HEK293 (cell line): ENCODE data around the gene FGR.

Experiments used
- GLIS2 ChIP-seq: fragments of 450-650 bp; formaldehyde crosslinking; IDR thresholded peaks from 2 replicates; pipeline ENCODE4 v1.5.1; 2016; ENCODE audit warnings: missing biosample characterization, missing genetic modification characterization
- HOXA7 ChIP-seq: sonication (generic); formaldehyde crosslinking; IDR thresholded peaks from 2 replicates; pipeline ENCODE4 v1.8.1; 2022; ENCODE audit warnings: missing genetic modification reagents, borderline replicate concordance
- KLF7 ChIP-seq: fragments of 450-650 bp; formaldehyde crosslinking; IDR thresholded peaks from 2 replicates; pipeline ENCODE4 v1.5.1; 2016; ENCODE audit warnings: missing biosample characterization, missing genetic modification characterization, borderline replicate concordance
- RBAK ChIP-seq: fragments of 450-650 bp; formaldehyde crosslinking; IDR thresholded peaks from 2 replicates; pipeline ENCODE4 v1.5.1; 2016; ENCODE audit warnings: missing biosample characterization, missing genetic modification characterization
- SCRT2 ChIP-seq: fragments of 450-650 bp; formaldehyde crosslinking; IDR thresholded peaks from 2 replicates; pipeline ENCODE4 v1.5.1; 2016; ENCODE audit warnings: missing biosample characterization, missing genetic modification characterization
- YY1 ChIP-seq: fragments of 450-650 bp; formaldehyde crosslinking; IDR thresholded peaks from 2 replicates; pipeline ENCODE4 v1.5.1; 2018; ENCODE audit warnings: missing biosample characterization, missing genetic modification characterization
- ZBTB6 ChIP-seq: fragments of 450-650 bp; formaldehyde crosslinking; IDR thresholded peaks from 2 replicates; pipeline ENCODE4 v1.5.1; 2017; ENCODE audit warnings: missing biosample characterization, missing genetic modification characterization
- ZFHX2 ChIP-seq: fragments of 450-650 bp; formaldehyde crosslinking; conservative IDR thresholded peaks from 2 replicates; pipeline ENCODE4 v1.5.1; 2016; ENCODE audit warnings: missing biosample characterization, missing genetic modification characterization
- ZFP69B ChIP-seq: fragments of 450-650 bp; formaldehyde crosslinking; IDR thresholded peaks from 2 replicates; pipeline ENCODE4 v1.5.1; 2016; ENCODE audit warnings: missing biosample characterization, missing genetic modification characterization
- ZNF10 ChIP-seq: fragments of 450-650 bp; formaldehyde crosslinking; IDR thresholded peaks from 2 replicates; pipeline ENCODE4 v1.5.1; 2017; ENCODE audit warnings: missing biosample characterization, missing genetic modification characterization
- ZNF140 ChIP-seq: fragments of 450-650 bp; formaldehyde crosslinking; IDR thresholded peaks from 2 replicates; pipeline ENCODE4 v1.5.1; 2016; ENCODE audit warnings: missing biosample characterization, missing genetic modification characterization
- ZNF184 ChIP-seq: fragments of 450-650 bp; IDR thresholded peaks from 2 replicates; pipeline ENCODE4 v1.5.1; 2018; ENCODE audit warnings: missing biosample characterization, mild to moderate bottlenecking, missing genetic modification characterization
- ZNF223 ChIP-seq: fragments of 450-650 bp; formaldehyde crosslinking; IDR thresholded peaks from 2 replicates; pipeline ENCODE4 v1.5.1; 2016; ENCODE audit warnings: missing biosample characterization, missing genetic modification characterization
- ZNF335 ChIP-seq: fragments of 450-650 bp; formaldehyde crosslinking; conservative IDR thresholded peaks from 2 replicates; pipeline ENCODE4 v1.5.1; 2016; ENCODE audit warnings: missing biosample characterization, missing genetic modification characterization
- ZNF354C ChIP-seq: fragments of 450-650 bp; formaldehyde crosslinking; IDR thresholded peaks from 2 replicates; pipeline ENCODE4 v1.5.1; 2016; ENCODE audit warnings: missing biosample characterization, missing genetic modification characterization, low read depth, borderline replicate concordance
- ZNF366 ChIP-seq: fragments of 450-650 bp; formaldehyde crosslinking; conservative IDR thresholded peaks from 2 replicates; pipeline ENCODE4 v1.5.1; 2016; ENCODE audit warnings: missing biosample characterization, missing genetic modification characterization
- ZNF423 ChIP-seq: fragments of 450-650 bp; formaldehyde crosslinking; IDR thresholded peaks from 2 replicates; pipeline ENCODE4 v1.5.1; 2016; ENCODE audit warnings: missing biosample characterization, missing genetic modification characterization
- ZNF513 ChIP-seq: fragments of 450-650 bp; IDR thresholded peaks from 2 replicates; pipeline ENCODE4 v1.5.1; 2018; ENCODE audit warnings: missing biosample characterization, missing genetic modification characterization
- ZNF521 ChIP-seq: fragments of 450-650 bp; formaldehyde crosslinking; IDR thresholded peaks from 2 replicates; pipeline ENCODE4 v1.5.1; 2017; ENCODE audit warnings: missing biosample characterization, mild to moderate bottlenecking, missing genetic modification characterization
- ZNF645 ChIP-seq: fragments of 450-650 bp; formaldehyde crosslinking; IDR thresholded peaks from 2 replicates; pipeline ENCODE4; 2016; ENCODE audit warnings: missing biosample characterization, missing genetic modification characterization
- ZNF664 ChIP-seq: fragments of 450-650 bp; formaldehyde crosslinking; IDR thresholded peaks from 2 replicates; pipeline ENCODE4 v1.5.1; 2016; ENCODE audit warnings: missing biosample characterization, missing genetic modification characterization
- ZNF777 ChIP-seq: fragments of 450-650 bp; formaldehyde crosslinking; IDR thresholded peaks from 2 replicates; pipeline ENCODE4 v1.5.1; 2017; ENCODE audit warnings: missing biosample characterization, missing genetic modification characterization, borderline replicate concordance
- TF ChIP-seq, protein P1 (sequence below): fragments of 450-650 bp; formaldehyde crosslinking; IDR thresholded peaks from 2 replicates; pipeline ENCODE4 v1.5.1; 2016; ENCODE audit warnings: missing biosample characterization, missing genetic modification characterization
- TF ChIP-seq, protein P2 (sequence below): fragments of 450-650 bp; formaldehyde crosslinking; IDR thresholded peaks from 2 replicates; pipeline ENCODE4 v1.5.1; 2016; ENCODE audit warnings: missing biosample characterization, missing genetic modification characterization

FGR gene

GRCh38 chr1:27598902-27599528, 36.0 kb downstream of the FGR start (continued):
- no peak for TF ChIP-seq ZFP69B (tag by site-specific recombination)
- TF ChIP-seq RBAK (tag by site-specific recombination), result no peak
- no peak for TF ChIP-seq ZNF645 (tag by site-specific recombination)
- TF ChIP-seq HOXA7 (CRISPR knock-in tag), result no peak
- peak; percentile 25; the same call in 1 of the 2 replicates for TF ChIP-seq ZFHX2 (tag by site-specific recombination)
- TF ChIP-seq, protein P1, sequence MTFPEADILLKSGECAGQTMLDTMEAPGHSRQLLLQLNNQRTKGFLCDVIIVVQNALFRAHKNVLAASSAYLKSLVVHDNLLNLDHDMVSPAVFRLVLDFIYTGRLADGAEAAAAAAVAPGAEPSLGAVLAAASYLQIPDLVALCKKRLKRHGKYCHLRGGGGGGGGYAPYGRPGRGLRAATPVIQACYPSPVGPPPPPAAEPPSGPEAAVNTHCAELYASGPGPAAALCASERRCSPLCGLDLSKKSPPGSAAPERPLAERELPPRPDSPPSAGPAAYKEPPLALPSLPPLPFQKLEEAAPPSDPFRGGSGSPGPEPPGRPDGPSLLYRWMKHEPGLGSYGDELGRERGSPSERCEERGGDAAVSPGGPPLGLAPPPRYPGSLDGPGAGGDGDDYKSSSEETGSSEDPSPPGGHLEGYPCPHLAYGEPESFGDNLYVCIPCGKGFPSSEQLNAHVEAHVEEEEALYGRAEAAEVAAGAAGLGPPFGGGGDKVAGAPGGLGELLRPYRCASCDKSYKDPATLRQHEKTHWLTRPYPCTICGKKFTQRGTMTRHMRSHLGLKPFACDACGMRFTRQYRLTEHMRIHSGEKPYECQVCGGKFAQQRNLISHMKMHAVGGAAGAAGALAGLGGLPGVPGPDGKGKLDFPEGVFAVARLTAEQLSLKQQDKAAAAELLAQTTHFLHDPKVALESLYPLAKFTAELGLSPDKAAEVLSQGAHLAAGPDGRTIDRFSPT (tag by site-specific recombination), result peak; percentile 79
- TF ChIP-seq ZNF140, result no peak
- no peak for TF ChIP-seq ZNF664 (tag by site-specific recombination)
- TF ChIP-seq, protein P2, sequence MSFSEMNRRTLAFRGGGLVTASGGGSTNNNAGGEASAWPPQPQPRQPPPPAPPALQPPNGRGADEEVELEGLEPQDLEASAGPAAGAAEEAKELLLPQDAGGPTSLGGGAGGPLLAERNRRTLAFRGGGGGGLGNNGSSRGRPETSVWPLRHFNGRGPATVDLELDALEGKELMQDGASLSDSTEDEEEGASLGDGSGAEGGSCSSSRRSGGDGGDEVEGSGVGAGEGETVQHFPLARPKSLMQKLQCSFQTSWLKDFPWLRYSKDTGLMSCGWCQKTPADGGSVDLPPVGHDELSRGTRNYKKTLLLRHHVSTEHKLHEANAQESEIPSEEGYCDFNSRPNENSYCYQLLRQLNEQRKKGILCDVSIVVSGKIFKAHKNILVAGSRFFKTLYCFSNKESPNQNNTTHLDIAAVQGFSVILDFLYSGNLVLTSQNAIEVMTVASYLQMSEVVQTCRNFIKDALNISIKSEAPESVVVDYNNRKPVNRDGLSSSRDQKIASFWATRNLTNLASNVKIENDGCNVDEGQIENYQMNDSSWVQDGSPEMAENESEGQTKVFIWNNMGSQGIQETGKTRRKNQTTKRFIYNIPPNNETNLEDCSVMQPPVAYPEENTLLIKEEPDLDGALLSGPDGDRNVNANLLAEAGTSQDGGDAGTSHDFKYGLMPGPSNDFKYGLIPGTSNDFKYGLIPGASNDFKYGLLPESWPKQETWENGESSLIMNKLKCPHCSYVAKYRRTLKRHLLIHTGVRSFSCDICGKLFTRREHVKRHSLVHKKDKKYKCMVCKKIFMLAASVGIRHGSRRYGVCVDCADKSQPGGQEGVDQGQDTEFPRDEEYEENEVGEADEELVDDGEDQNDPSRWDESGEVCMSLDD (tag by site-specific recombination), result peak; percentile 85; the same call in 1 of the 2 replicates
- TF ChIP-seq ZNF223 (tag by site-specific recombination), result no peak
- no peak for TF ChIP-seq ZNF10 (tag by site-specific recombination)
- TF ChIP-seq ZNF354C (tag by site-specific recombination), result no peak
- TF ChIP-seq SCRT2 (tag by site-specific recombination), result no peak
- TF ChIP-seq ZNF521 (tag by site-specific recombination), result no peak
- TF ChIP-seq ZNF423 (tag by site-specific recombination), result peak; percentile 84
- no peak for TF ChIP-seq ZNF513 (tag by site-specific recombination)
- peak; percentile 99 for TF ChIP-seq GLIS2 (tag by site-specific recombination)
- TF ChIP-seq ZNF777 (tag by site-specific recombination), result no peak
- TF ChIP-seq ZNF366 (tag by site-specific recombination), result peak; percentile 87
- TF ChIP-seq ZNF335 (tag by site-specific recombination), result peak; percentile 77
- peak; percentile 72; the same call in 1 of the 2 replicates for TF ChIP-seq ZBTB6 (tag by site-specific recombination)
- TF ChIP-seq YY1 (tag by site-specific recombination), result no peak
- no peak for TF ChIP-seq ZNF184 (tag by site-specific recombination)
- no peak for TF ChIP-seq KLF7
- TF ChIP-seq, all 188 proteins: peak for 37
